DND-41 (cell line): Measurements from ENCODE around the gene KNTC1.

Experiments used
- ATAC-seq: fragments of 200-7000 bp; cut with Tn5 transposase; 3 replicates; pipeline ENCODE4 v1.9.1; 2021; ENCODE audit warnings: low read depth; ENCODE audit not compliant: insufficient read depth
- DNase-seq: peaks from one replicate; pipeline ENCODE4 v3.0.0-alpha.2; 2020
- H2AFZ ChIP-seq: 2 replicates; pipeline ENCODE4 v1.6.0; 2012; ENCODE audit warnings: low read depth, low read length
- H3K27ac ChIP-seq: 2 replicates; pipeline ENCODE4 v1.5.1; 2012; ENCODE audit warnings: low read length, inconsistent platforms
- H3K27me3 ChIP-seq: fragments of 200-600 bp; sonication (generic); 2 replicates; pipeline ENCODE4 v1.6.0; 2012; ENCODE audit warnings: low read length, mild to moderate bottlenecking, inconsistent platforms; ENCODE audit not compliant: insufficient read depth, poor library complexity
- H3K36me3 ChIP-seq: 2 replicates; pipeline ENCODE4 v1.5.1; 2012; ENCODE audit warnings: low read length, inconsistent platforms; ENCODE audit not compliant: insufficient read depth
- H3K4me1 ChIP-seq: 2 replicates; pipeline ENCODE4 v1.5.1; 2012; ENCODE audit warnings: mild to moderate bottlenecking, low read length; ENCODE audit not compliant: insufficient read depth
- H3K4me2 ChIP-seq: 2 replicates; pipeline ENCODE4 v1.6.0; 2012; ENCODE audit warnings: mild to moderate bottlenecking, moderate library complexity, low read length, inconsistent platforms; ENCODE audit not compliant: insufficient read depth
- H3K4me3 ChIP-seq, 2 experiments: fragments of 200-600 bp in 1 of 2; shearing (Covaris generic) in 1 of 2; 2 replicates each; pipeline ENCODE4 v1.5.1; 2012 to 2016; ENCODE audit warnings: inconsistent platforms in 2 of 2, low read length in 2 of 2, mild to moderate bottlenecking in 2 of 2, low read depth in 1 of 2, moderate library complexity in 1 of 2
- H3K79me2 ChIP-seq: 2 replicates; pipeline ENCODE4 v1.6.0; 2012; ENCODE audit warnings: low read length, inconsistent platforms; ENCODE audit not compliant: insufficient read depth
- H3K9ac ChIP-seq: 2 replicates; pipeline ENCODE4 v1.6.0; 2012; ENCODE audit warnings: low read depth, mild to moderate bottlenecking, inconsistent platforms, low read length, moderate library complexity
- H3K9me3 ChIP-seq: 2 replicates; pipeline ENCODE4 v1.5.1; 2012; ENCODE audit warnings: low read length, moderate library complexity, mild to moderate bottlenecking, inconsistent platforms; ENCODE audit not compliant: insufficient read depth, severe bottlenecking
- H4K20me1 ChIP-seq: 2 replicates; pipeline ENCODE4 v1.6.0; 2012; ENCODE audit warnings: low read length; ENCODE audit not compliant: insufficient read depth
- EZH2 ChIP-seq: IDR thresholded peaks from 3 replicates; pipeline ENCODE4 v1.6.1; 2012; ENCODE audit warnings: borderline replicate concordance, low read depth, mild to moderate bottlenecking, moderate library complexity, low read length, inconsistent platforms; ENCODE audit not compliant: severe bottlenecking
- TF ChIP-seq, protein P1 (sequence below): IDR thresholded peaks from 2 replicates; pipeline ENCODE4 v1.5.1; 2012; ENCODE audit warnings: borderline replicate concordance, low read length, moderate library complexity, mild to moderate bottlenecking; ENCODE audit not compliant: poor library complexity, severe bottlenecking; ENCODE audit errors: extremely low read depth

The KNTC1 gene

DNA sequence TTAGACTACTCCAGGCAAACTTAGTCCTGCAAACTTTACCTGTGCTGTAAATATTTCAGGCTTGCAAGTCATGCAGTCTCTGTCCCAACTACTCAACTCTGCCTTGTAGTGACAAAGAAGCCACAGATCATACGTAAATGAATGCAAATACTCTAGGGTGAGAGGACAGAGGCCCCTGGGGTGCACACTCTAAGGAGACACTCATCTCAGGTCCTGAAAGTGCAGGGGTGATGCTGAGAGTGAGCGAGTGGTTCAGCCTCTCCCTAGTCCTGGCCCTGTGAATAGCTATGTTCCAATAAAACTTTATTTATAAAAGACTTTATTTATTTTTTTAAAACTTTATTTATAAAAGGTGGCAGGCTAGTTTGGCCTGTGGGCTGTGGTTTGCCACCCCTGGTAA lies 141.2 kb downstream of the KNTC1 start:
- Histone ChIP-seq H3K9me3 (no peaks in the 10 kb centered on the region), H3K79me2 (no peaks in the 10 kb centered on the region), H4K20me1 (no peaks in the 10 kb centered on the region), H3K4me2 (no peak overlapping the region), H3K4me3 (no peak overlapping the region), H3K27ac (no peak overlapping the region), H3K9ac (no peak overlapping the region), H2AFZ (no peak overlapping the region), H3K4me1 (no peaks in the 10 kb centered on the region), H3K36me3 (no peaks in the 10 kb centered on the region), H3K27me3 (no peaks in the 10 kb centered on the region)
- no peak for ATAC-seq
- TF ChIP-seq EZH2, result no peak
- DNase-seq, result no peak

DNA sequence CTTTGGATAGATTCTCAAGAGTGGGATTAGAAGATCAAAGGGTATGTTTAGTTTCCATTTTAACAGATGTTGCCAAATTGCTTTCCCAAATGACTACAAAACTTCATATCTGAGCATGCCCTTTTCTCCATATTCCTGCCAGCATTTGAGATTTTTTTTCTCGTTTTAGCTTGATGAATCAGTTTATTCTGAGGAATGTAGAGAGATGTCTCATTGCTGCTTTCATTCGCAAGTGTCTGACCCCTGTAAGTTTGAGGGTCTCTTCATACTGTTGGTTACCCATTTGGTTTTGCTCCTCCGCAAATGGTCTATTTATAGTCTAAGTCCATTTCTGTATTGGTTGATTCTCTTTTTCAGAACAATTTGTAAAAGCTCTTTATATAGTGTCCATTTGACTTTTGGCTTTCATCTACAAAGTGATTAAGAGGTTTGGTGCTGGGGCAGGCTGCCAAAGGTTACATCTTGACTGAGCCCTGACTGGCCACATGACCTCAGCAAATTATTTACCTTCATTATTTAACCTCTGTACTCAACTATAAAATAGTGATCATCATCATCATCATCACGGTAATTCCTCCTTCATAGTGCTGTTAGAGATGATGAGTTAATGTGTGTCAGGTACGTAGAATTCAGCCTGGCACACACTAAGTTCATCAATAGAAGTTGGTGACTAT lies 142.5 kb downstream of the KNTC1 start:
- Histone ChIP-seq H2AFZ (no peak overlapping the region), H3K79me2 (no peaks in the 10 kb centered on the region), H3K9ac (no peak overlapping the region), H3K36me3 (no peaks in the 10 kb centered on the region), H3K4me3 (no peak overlapping the region), H3K27ac (no peak overlapping the region), H3K4me1 (no peaks in the 10 kb centered on the region), H4K20me1 (no peaks in the 10 kb centered on the region), H3K27me3 (no peaks in the 10 kb centered on the region), H3K4me2 (no peak overlapping the region), H3K9me3 (no peaks in the 10 kb centered on the region)
- TF ChIP-seq EZH2, result no peak
- TF ChIP-seq, protein P1, sequence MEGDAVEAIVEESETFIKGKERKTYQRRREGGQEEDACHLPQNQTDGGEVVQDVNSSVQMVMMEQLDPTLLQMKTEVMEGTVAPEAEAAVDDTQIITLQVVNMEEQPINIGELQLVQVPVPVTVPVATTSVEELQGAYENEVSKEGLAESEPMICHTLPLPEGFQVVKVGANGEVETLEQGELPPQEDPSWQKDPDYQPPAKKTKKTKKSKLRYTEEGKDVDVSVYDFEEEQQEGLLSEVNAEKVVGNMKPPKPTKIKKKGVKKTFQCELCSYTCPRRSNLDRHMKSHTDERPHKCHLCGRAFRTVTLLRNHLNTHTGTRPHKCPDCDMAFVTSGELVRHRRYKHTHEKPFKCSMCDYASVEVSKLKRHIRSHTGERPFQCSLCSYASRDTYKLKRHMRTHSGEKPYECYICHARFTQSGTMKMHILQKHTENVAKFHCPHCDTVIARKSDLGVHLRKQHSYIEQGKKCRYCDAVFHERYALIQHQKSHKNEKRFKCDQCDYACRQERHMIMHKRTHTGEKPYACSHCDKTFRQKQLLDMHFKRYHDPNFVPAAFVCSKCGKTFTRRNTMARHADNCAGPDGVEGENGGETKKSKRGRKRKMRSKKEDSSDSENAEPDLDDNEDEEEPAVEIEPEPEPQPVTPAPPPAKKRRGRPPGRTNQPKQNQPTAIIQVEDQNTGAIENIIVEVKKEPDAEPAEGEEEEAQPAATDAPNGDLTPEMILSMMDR, result no peak
- no peak for ATAC-seq
- DNase-seq, result no peak

DNA sequence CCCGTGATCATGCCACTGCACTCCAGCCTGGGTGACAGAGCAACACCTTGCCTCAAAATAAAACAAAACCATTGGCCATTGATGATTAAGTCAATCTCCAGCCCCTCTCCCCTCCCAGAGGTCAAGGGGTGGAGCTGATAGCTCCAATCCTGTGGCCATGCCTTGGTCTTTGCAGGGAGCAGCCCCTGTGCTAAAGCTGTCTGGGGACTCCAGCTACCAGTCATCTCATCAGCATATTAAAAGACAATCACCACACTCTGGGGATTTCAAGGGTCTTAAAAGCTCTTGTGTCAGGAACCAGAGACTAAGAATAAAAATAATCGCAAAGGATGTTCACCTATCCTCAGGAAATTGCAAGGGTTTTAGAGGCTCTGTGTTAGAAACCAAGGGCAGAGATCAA lies 145.5 kb downstream of the KNTC1 start:
- H3K36me3 ChIP-seq, result no peaks in the 10 kb centered on the region
- H3K79me2 ChIP-seq, result no peaks in the 10 kb centered on the region
- H3K4me1 ChIP-seq, result no peaks in the 10 kb centered on the region
- H3K4me2 ChIP-seq, result no peak overlapping the region
- H3K27me3 ChIP-seq, result no peaks in the 10 kb centered on the region
- ATAC-seq, result no peak
- H3K9me3 ChIP-seq, result no peaks in the 10 kb centered on the region
- H3K4me3 ChIP-seq, result no peak overlapping the region
- H4K20me1 ChIP-seq, result no peaks in the 10 kb centered on the region
- H3K9ac ChIP-seq, result no peak overlapping the region
- no peak overlapping the region for H2AFZ ChIP-seq
- no peak overlapping the region for H3K27ac ChIP-seq
- TF ChIP-seq, protein P1, result no peak
- no peak for TF ChIP-seq EZH2
- no peak for DNase-seq
